Immature natural killer cell (primary cell): ENCODE measurements around the gene RASGEF1B. TPM values are rescaled to one million over a fixed set of nuclear protein-coding genes. Genes with fewer than 3 reads are reported as not detected.

Source experiments
- DNase-seq, 3 donors: peaks; one replicate each; pipeline ENCODE4 v3.0.0; 2022; ENCODE audit warnings: mixed read lengths in 1 of 3
- H3K27ac Mint-ChIP-seq, 6 donors: one replicate each; pipeline ENCODE4 v1.8.0; 2020; ENCODE audit warnings: mixed read lengths in 6 of 6, mild to moderate bottlenecking in 5 of 6, inconsistent platforms in 4 of 6, moderate library complexity in 3 of 6
- H3K27me3 Mint-ChIP-seq, 3 donors: one replicate each; pipeline ENCODE4 v1.8.0; 2020 to 2021; ENCODE audit warnings: low read depth in 3 of 3, mild to moderate bottlenecking in 3 of 3, mixed read lengths in 3 of 3, moderate library complexity in 3 of 3, inconsistent platforms in 1 of 3
- H3K36me3 Mint-ChIP-seq, 3 donors: one replicate each; pipeline ENCODE4 v1.8.0; 2020; ENCODE audit warnings: mixed read lengths in 3 of 3, inconsistent platforms in 2 of 3, mild to moderate bottlenecking in 2 of 3
- H3K4me1 Mint-ChIP-seq, 2 donors: one replicate each; pipeline ENCODE4 v1.8.0; 2020; ENCODE audit warnings: inconsistent platforms in 2 of 2, mild to moderate bottlenecking in 2 of 2, mixed read lengths in 2 of 2, moderate library complexity in 1 of 2
- H3K4me3 Mint-ChIP-seq, 5 donors: one replicate each; pipeline ENCODE4 v1.8.0; 2020; ENCODE audit warnings: mild to moderate bottlenecking in 5 of 5, mixed read lengths in 5 of 5, inconsistent platforms in 3 of 5, moderate library complexity in 3 of 5
- H3K9me3 Mint-ChIP-seq, 6 donors: one replicate each; pipeline ENCODE4 v1.8.0; 2020; ENCODE audit warnings: mild to moderate bottlenecking in 6 of 6, mixed read lengths in 6 of 6, inconsistent platforms in 4 of 6, moderate library complexity in 3 of 6
- polyA plus RNA-seq, 3 donors: library from polyadenylated mRNA; unstranded; fragments of 300-500 nt; fragmentation: Illumina TruSeq; gene quantifications; one replicate each; pipeline ENCODE4 v1.2.3, GENCODE V29; 2021

RASGEF1B gene
- polyA plus RNA-seq, 3 donors from 2014 or later, result 5.9 to 11.2 (median 7.3) TPM

DNA sequence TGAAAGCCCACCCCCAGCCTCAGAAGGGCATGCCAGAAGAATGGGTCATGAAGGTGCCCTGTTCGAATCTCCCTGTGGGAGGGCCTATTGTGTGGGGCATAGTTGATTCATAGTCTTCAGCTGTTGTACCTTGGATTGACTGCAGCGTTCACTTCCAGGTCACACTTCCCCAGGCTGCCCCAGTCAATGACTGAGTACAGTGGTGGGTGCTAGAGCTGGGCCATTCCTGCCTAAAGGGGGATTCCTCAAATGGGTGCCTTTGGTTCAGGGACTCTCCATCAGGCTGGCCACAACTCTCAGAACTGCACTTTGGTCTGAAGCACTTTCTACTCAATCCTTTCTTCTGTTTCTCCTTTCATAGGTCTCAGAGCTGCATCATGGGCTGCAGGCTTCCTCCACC is 35.0 kb upstream of the RASGEF1B start:
- H3K9me3 Mint-ChIP-seq, result no peaks in the 10 kb centered on the region
- peak overlapping the region in 5 of 6 donors; percentile 5 to 93 (median 70) for H3K27ac Mint-ChIP-seq
- H3K27me3 Mint-ChIP-seq, result peaks cover 2 to 6% (median 4%) of the 10 kb centered on the region in 3 donors
- no peaks in the 10 kb centered on the region for H3K36me3 Mint-ChIP-seq
- no peak for DNase-seq
- H3K4me3 Mint-ChIP-seq, result no peak overlapping the region
- peaks cover 49% of the 10 kb centered on the region in 2 donors for H3K4me1 Mint-ChIP-seq

DNA sequence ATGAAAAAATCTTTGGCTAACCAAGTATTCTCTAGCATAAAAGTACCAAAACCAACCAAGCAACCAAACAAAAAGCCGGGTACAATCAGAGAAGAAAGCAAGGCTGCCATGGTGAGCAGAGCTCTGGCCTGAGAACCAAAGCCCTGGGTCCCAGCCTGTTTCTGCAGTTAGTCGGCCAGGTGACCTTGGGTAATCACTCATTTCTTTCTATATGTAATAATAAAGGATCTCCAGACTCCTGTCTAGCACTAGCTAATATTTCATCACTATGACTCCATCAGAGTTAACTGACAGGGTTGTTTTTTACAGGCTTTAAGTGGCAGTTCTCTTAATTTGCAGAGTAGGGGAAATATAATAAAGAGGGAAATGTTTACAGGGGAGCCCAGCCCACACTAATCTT is 34.0 kb upstream of the RASGEF1B start:
- H3K9me3 Mint-ChIP-seq, result no peaks in the 10 kb centered on the region
- peaks cover 2 to 7% (median 6%) of the 10 kb centered on the region in 3 donors for H3K27me3 Mint-ChIP-seq
- H3K27ac Mint-ChIP-seq, result peak overlapping the region; percentile 60 to 93 (median 80)
- H3K4me3 Mint-ChIP-seq, result peak overlapping the region; percentile 59 to 83 (median 75)
- H3K36me3 Mint-ChIP-seq, result no peaks in the 10 kb centered on the region
- peaks cover 47 to 48% of the 10 kb centered on the region in 2 donors for H3K4me1 Mint-ChIP-seq
- no peak for DNase-seq

DNA sequence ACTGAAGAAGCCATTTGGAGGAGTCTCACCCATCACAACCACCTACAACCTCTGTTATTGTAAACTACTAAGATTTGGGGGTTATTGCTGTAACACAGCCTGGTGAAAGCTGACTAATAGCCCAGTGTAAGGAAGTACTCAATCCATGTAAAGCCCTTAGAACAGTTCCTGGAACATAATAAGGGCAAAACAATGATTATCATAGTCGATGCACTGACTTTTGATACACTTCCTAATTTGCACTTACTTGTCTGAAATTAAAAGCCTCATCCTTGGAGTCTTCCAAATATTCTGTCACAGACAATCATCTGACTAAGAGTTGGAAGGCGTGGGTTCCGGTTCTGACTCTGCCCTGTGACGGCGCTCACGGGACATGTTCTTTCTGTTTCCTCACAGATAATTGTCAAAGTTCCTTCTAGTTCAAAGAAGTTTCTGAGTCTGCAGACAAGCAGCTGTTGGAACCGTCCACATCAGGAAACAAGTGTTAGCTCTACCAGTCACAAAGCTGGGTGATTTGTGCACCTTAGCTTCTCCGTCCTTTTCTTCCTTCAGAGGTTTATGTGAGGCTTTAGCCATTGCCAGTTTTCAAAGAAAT is 33.4 kb upstream of the RASGEF1B start:
- H3K27me3 Mint-ChIP-seq, result peaks cover 2 to 7% (median 6%) of the 10 kb centered on the region in 3 donors
- H3K27ac Mint-ChIP-seq, result peak overlapping the region; percentile 60 to 93 (median 80)
- no peaks in the 10 kb centered on the region for H3K9me3 Mint-ChIP-seq
- peak overlapping the region; percentile 59 to 83 (median 75) for H3K4me3 Mint-ChIP-seq
- DNase-seq, result peak; percentile 57 to 67 (median 65)
- no peaks in the 10 kb centered on the region for H3K36me3 Mint-ChIP-seq
- H3K4me1 Mint-ChIP-seq, result peaks cover 42 to 45% of the 10 kb centered on the region in 2 donors

DNA sequence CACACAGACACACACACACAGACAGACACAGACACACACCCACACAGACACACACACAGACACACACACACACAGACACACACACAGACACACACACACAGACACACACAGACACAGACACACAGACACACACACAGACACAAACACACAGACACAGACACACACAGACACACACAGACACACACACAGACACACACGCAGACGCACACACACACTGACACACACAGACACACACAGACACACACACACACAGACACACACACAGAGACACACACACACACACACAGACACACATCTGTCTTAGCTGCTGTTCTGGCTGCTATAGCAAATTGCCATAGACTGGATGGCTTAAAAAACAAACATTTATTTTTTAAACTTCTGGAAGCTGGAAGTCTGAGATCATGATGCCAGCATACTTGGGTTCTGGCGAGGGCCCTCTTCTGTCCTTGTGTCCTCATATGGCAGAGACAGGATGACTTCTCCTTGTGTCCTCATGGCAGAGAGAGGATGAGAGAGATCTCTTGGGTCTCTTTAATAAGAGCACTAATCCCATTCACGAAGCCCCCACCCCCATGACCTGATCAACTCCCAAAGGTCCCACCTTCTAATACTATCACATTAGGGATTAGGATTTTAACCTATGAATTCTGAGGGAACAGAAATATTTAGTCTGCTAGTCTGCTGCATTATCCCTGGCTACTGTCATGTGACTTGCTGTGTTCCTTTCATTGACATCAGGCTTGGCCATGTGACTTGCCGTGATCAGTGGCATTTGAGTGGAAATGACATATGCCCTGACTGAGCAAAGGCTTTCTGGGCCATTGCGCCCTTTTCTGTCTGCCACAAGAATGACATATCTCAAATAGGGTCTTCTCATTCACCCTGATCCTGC is 32.7 kb upstream of the RASGEF1B start:
- Mint-ChIP-seq H3K36me3 (no peaks in the 10 kb centered on the region), H3K4me1 (peaks cover 35 to 40% of the 10 kb centered on the region in 2 donors), H3K9me3 (no peaks in the 10 kb centered on the region), H3K27me3 (peaks cover 0 to 3% (median 2%) of the 10 kb centered on the region in 3 donors), H3K4me3 (peak overlapping the region in 3 of 5 donors; percentile 59 to 83 (median 76)), H3K27ac (peak overlapping the region; percentile 60 to 93 (median 80))
- DNase-seq, result peak in 1 of 3 donors; percentile 10

DNA sequence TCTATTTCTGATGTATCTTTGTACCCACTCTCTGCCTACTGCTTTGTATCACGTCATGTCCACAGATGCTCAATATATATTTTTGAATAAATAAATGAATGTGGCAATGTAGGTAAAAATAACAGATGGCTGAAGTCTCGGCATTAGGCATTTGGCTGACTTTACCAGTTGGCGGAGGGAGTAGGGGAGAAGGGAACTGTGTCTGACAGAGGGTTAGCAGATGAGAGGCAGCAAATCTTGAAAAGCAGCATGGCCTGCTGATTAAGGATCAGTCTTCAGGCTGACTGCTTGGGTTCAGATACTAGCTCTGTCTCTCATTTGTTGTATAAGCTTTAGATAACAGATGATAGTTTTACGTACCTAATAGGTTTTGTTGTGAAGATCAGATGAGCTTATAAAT is 31.9 kb upstream of the RASGEF1B start:
- Mint-ChIP-seq H3K36me3 (no peaks in the 10 kb centered on the region), H3K4me1 (peaks cover 27 to 32% of the 10 kb centered on the region in 2 donors), H3K4me3 (no peak overlapping the region), H3K9me3 (no peaks in the 10 kb centered on the region), H3K27me3 (peaks cover 0 to 3% (median 2%) of the 10 kb centered on the region in 3 donors), H3K27ac (peak overlapping the region in 3 of 6 donors; percentile 25 to 93 (median 71))
- DNase-seq, result no peak

DNA sequence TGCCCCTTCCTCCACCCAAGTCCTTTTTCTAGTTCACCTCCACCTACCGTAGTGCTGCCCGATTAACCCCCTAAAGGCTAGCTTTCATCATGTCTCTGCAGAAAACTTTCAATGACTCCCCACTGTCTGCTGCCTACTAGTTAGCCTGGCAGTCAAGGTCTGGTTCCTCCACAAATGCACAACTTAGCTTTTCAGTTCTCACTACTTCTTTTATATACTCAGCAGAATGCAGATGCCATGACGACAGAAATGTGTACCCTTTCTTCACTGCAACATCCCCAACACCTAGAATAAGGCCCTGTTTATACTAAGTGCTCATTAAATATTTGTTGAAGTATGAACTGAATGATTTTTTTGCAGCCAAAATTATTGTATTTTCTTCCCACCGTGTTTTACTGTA is 30.9 kb upstream of the RASGEF1B start:
- DNase-seq, result no peak
- peaks cover 17 to 22% of the 10 kb centered on the region in 2 donors for H3K4me1 Mint-ChIP-seq
- no peaks in the 10 kb centered on the region for H3K36me3 Mint-ChIP-seq
- no peak overlapping the region for H3K4me3 Mint-ChIP-seq
- peaks cover 0 to 3% (median 2%) of the 10 kb centered on the region in 3 donors for H3K27me3 Mint-ChIP-seq
- peak overlapping the region in 4 of 6 donors; percentile 22 to 69 (median 54) for H3K27ac Mint-ChIP-seq
- H3K9me3 Mint-ChIP-seq, result no peaks in the 10 kb centered on the region

DNA sequence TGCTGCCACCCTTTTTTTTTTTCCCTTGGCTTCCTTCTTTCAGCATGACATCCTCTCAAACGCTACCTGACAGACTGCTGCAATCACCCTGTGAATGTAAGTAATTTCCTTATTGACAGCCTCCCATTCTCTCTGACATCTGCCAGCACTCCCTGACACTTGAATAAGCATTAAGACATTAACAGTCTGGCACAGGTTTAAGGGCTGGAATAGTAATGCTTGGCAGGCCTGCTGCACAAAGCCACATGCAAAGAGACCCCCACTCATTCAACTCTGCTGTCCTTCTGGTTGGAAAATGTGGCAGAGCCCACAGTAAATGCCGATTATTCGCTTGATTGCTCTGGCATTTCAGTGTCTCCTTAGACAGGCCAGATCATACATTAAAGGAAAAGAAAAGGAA is 28.1 kb upstream of the RASGEF1B start:
- Mint-ChIP-seq H3K36me3 (no peaks in the 10 kb centered on the region), H3K4me1 (peaks cover 10 to 15% of the 10 kb centered on the region in 2 donors), H3K27me3 (peaks cover 0 to 3% (median 2%) of the 10 kb centered on the region in 3 donors), H3K27ac (peak overlapping the region in 2 of 6 donors; percentile 11 to 73), H3K4me3 (no peak overlapping the region), H3K9me3 (no peaks in the 10 kb centered on the region)
- DNase-seq, result no peak

DNA sequence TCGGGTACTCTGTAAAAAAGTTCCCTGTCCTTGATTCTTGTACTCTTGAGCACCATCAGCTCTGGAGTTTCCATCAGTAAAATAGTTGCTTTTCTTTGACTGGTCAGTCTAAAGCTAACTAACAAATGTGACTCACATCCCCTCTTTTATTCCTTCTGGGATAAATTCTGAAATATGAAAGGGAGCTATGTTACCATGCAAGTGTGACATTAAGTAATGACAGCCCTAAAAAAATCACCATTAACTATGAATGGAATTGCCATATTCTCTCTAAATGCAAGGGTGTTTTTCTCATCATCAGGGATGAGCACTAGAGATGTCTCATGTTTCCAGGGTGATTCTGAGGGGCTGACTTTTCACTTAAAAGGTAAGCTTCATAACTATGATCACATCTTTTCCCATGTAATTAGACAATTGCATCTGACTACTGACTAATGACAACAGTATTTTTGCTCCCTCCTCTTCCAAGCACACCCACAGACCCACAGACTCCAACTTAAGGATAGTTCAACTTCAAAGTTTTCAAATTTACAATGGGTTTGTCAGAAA is 26.9 kb upstream of the RASGEF1B start:
- H3K27ac Mint-ChIP-seq, result peak overlapping the region in 1 of 6 donors; percentile 14
- H3K4me3 Mint-ChIP-seq, result no peak overlapping the region
- no peak for DNase-seq
- no peaks in the 10 kb centered on the region for H3K9me3 Mint-ChIP-seq
- peaks cover 0 to 3% (median 0%) of the 10 kb centered on the region in 3 donors for H3K27me3 Mint-ChIP-seq
- H3K4me1 Mint-ChIP-seq, result peaks cover 16 to 18% of the 10 kb centered on the region in 2 donors
- H3K36me3 Mint-ChIP-seq, result no peaks in the 10 kb centered on the region

DNA sequence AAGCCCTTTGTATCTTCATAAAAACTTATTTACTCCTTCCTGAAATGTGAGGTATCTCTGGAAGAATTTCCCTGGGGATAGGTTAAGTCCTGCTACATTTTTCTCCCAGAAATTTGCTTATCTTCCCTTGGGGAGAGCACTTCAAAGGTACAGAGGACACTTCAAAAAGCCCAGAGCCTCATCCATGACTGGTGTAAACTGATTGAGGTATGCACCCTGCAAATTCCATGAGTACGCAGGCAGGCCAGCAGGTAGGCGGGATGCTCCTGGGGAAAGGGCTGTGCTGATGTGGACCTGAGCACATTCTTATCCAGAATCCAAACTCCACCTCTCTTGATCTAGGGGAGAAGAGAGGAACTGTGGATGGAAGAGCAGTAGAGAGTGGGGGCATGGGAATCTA is 26.3 kb upstream of the RASGEF1B start:
- H3K36me3 Mint-ChIP-seq, result no peaks in the 10 kb centered on the region
- H3K27me3 Mint-ChIP-seq, result peaks cover 0 to 3% (median 0%) of the 10 kb centered on the region in 3 donors
- no peak for DNase-seq
- peaks cover 20 to 23% of the 10 kb centered on the region in 2 donors for H3K4me1 Mint-ChIP-seq
- H3K4me3 Mint-ChIP-seq, result no peak overlapping the region
- H3K27ac Mint-ChIP-seq, result no peak overlapping the region
- no peaks in the 10 kb centered on the region for H3K9me3 Mint-ChIP-seq

DNA sequence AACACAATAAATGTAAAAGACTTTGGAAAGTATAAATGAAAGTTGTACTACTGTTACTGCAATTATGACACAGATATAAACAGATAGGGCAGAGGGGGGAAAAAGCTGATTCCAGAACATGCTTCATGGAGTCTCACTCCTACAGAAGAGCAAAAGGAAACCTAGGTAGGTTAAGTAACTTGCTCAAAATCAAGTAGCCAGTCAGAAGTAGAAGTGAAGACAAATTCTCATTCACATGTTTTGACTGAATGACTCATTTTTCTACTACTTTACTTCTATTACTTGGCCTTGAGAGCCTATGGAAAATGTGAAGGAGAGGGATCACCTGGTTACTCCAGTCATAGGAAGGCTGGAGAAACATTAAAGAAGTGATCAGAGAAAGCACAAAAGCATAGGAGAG is 23.6 kb upstream of the RASGEF1B start:
- H3K9me3 Mint-ChIP-seq, result peaks cover 0 to 6% (median 3%) of the 10 kb centered on the region in 6 donors
- peaks cover 4 to 8% (median 4%) of the 10 kb centered on the region in 3 donors for H3K27me3 Mint-ChIP-seq
- DNase-seq, result no peak
- peak overlapping the region; percentile 21 to 52 (median 48) for H3K4me3 Mint-ChIP-seq
- H3K36me3 Mint-ChIP-seq, result peaks cover 3% of the 10 kb centered on the region in 3 donors
- peak overlapping the region; percentile 52 to 96 (median 72) for H3K27ac Mint-ChIP-seq
- H3K4me1 Mint-ChIP-seq, result peaks cover 45 to 50% of the 10 kb centered on the region in 2 donors

DNA sequence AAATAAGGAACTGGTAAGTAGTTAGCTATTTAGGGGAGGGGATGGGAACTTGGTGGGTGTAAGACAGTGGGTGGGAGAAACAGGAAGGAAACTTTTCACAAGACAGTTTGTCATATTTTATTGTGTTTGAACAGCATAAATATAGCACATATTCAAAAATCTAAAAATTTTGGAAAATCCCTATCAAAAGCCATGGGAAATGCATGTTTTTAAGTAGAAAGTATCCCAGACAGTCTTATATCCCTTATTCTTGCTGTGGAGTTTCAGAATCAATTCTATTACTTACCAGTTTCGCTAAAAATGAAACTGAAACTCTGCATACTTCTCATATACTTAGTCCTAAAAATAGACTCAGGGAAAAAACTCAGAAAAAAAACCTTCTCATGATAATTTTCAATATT is 22.3 kb upstream of the RASGEF1B start:
- Mint-ChIP-seq H3K9me3 (peaks cover 0 to 6% (median 3%) of the 10 kb centered on the region in 6 donors), H3K27ac (peak overlapping the region; percentile 90 to 99 (median 96)), H3K4me3 (peak overlapping the region; percentile 80 to 91 (median 86)), H3K36me3 (peaks cover 3 to 7% (median 3%) of the 10 kb centered on the region in 3 donors), H3K4me1 (peaks cover 49 to 62% of the 10 kb centered on the region in 2 donors), H3K27me3 (peaks cover 4 to 8% (median 4%) of the 10 kb centered on the region in 3 donors)
- DNase-seq, result peak; percentile 46 to 60 (median 58)

DNA sequence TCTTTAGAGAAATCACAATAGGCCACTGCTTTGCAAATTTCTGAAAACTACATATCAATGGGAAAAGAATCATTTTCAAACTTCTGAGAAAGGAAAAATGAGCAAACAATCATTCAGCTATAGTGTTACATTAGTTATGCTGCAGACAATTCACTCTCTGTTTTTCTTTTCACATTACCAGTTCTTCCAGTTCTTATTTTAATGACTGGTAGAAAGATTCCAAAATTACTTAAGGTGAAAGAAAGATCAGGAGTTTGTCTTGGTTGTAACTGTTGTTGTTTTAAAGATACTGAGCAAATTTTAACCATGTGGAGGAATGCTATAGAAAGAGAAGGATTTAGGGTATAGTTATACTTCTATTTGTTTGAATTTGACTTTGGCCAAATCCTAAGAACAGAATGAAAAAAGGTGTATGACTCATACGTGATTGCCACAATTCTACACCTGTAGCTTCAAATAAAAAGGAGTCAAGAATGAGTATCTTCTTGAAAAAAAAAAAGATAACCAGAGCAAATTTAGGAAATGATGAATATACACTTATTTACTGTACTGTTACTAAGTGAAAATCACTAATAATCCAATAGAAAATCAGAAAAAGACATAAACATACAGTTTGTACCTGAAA is 21.0 kb upstream of the RASGEF1B start:
- Mint-ChIP-seq H3K27me3 (peaks cover 4 to 8% (median 4%) of the 10 kb centered on the region in 3 donors), H3K36me3 (peaks cover 3 to 7% (median 6%) of the 10 kb centered on the region in 3 donors), H3K4me3 (peak overlapping the region; percentile 74 to 87 (median 85)), H3K4me1 (peaks cover 49 to 64% of the 10 kb centered on the region in 2 donors), H3K9me3 (peaks cover 0 to 6% (median 3%) of the 10 kb centered on the region in 6 donors), H3K27ac (peak overlapping the region; percentile 96 to 100 (median 98))
- DNase-seq, result no peak

DNA sequence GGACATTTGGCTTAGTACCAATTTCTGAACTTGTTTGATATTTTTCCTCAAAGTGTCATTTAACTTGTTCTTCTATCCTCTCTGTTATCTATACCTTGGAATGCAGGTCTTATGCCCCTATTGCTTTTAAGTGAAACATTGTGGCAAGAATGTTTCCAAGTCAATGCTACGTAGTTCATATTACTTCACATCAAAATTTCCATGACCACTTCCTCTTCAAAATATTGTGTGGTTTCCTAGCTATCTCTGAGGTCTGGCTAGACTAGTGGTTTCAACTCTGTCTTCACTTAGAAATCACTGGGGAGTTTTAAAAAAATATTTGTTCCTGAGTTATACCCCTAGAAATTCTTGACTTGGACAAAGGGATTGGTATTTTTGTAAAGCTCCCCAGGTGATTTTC is 20.2 kb upstream of the RASGEF1B start:
- Mint-ChIP-seq H3K27ac (peak overlapping the region; percentile 96 to 100 (median 98)), H3K36me3 (peaks cover 3 to 7% (median 6%) of the 10 kb centered on the region in 3 donors), H3K4me3 (peak overlapping the region; percentile 74 to 87 (median 85)), H3K9me3 (peaks cover 0 to 6% (median 3%) of the 10 kb centered on the region in 6 donors), H3K27me3 (peaks cover 4 to 8% (median 4%) of the 10 kb centered on the region in 3 donors), H3K4me1 (peaks cover 49 to 64% of the 10 kb centered on the region in 2 donors)
- peak; percentile 87 for DNase-seq
